Erythroblast (primary cell): ENCODE results near the gene ZNF579.
"Not testable (repeated sequence)": the region's sequence is repeated elsewhere in the genome, so short reads cannot be mapped to it uniquely, and the experiment has no call there.

Experiments
- DNase-seq, 2 experiments: peaks; one replicate each; lab custom pipeline; 2025; lab: John Stamatoyannopoulos, UW
- GATA1 ChIP-seq: IDR thresholded peaks from 2 replicates; pipeline ENCODE4 v1.6.1; 2011; ENCODE audit warnings: low read depth, mild to moderate bottlenecking, control low read depth, low read length, moderate library complexity
- POLR2A ChIP-seq: IDR thresholded peaks from 2 replicates; pipeline ENCODE4 v1.6.1; 2011; ENCODE audit warnings: mild to moderate bottlenecking, low read length

ZNF579 gene

DNA sequence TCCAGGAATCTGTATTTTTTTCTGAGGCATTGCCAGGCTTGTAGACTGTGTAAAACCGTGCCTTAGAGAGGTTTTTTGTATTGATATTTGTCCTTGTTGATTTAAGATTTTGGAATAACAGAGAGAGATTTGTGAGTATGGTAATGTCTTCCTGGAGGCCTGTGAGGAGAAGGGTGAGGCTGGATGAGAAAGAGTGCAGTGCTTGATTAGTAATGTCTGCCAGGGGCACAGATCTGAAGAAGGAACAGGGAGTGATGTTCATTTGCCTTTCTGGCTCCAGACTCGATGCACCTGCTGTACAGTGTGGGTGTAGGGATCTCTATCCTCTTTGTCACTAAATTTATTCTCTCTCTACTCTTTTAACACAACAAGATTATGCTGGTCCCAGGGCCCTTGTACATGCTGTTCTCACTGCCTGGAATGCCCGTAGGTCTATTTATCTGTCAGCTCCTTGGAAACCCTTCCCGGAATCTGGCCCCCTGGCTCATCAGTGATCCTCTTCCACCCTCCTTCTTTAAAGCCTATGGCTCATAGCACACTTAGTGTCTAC is 14.4 kb upstream of the ZNF579 start:
- no peak for TF ChIP-seq GATA1
- TF ChIP-seq POLR2A: no peak
- no peak for DNase-seq

- DNase-seq: no peak
- TF ChIP-seq POLR2A (no peak), GATA1 (no peak)
Observed at GRCh38 chr19:55593096-55593772, 12.6 kb upstream of the ZNF579 start.

DNA sequence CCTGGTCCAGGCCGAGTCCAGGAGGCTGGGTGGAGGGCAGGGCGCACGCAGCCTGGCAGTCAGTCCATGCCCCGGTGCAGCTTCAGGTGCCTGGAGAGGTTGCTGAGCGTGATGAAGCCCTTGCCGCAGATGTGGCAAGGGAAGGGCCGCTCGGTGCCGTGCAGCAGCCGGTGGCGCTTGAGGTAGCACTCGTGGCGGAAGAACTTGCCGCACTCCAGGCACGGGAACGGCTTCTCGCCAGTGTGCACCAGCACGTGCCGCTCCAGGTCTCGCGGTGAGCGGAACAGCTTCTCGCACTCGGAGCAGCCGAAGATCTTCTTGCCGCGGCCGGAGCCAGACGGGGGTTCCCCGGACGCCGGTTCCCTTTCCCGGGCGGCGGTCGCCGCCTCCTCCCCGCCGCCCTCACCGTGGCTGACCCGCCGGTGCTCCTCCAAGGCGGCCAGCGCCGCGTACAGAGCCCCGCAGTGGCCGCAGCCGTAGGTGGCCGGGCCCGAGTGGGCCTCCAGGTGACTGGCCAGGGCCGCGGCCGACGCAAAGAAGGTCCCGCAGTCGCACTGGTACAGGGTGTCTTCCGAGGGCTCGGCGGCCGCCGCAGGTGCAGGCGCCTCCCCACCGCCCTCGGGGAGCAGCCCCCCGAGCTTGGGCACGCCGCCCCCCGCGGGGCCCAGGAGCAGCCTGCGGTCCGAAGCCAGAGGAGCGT is 11.9 kb upstream of the ZNF579 start:
- no peak for TF ChIP-seq GATA1
- TF ChIP-seq POLR2A: no peak
- no peak for DNase-seq

DNA sequence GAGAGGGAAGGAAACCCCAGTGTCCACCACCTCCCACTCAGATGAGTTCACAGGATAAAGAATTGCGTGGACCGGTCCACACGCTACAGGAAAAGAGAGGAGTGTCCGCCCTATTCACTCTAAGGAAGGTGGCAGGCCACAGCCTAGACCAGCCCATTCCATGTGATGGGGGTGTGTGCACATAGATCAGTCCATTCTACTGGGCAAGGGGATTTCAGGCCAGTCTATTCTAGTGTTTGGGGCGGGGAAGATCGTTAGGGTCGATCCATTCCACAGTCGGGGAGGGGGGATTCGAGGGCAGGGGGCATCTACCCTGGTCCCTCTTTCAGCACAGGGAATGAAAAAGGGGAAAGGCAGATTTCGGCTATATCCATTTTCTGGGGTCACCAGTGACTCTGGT is 10.9 kb upstream of the ZNF579 start:
- peak in 1 of 2 experiments; percentile 42 for DNase-seq
- TF ChIP-seq GATA1 (no peak), POLR2A (no peak)

DNA sequence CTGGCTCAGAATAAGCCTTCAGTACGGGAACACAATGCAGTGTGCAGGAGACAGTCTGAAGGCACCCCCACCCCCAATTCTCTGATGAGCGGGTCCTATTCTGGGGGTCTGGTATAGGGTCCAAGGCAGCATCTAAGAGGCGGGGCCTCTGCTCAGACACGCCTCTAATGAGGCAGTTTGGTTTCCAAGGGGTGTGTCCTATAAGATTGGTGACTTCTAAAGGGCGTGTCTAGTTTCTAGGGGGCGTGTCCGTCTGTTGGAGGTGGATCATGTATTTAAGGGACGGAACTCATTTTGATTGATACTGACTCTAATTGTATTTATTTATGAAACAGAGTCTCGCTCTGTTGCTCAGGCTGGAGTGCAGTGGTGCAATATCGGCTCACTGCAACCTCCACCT is 10.0 kb upstream of the ZNF579 start:
- DNase-seq: peak; percentile 68 to 71
- TF ChIP-seq GATA1 (no peak), POLR2A (no peak)

GRCh38 chr19:55590109-55590508 is 9.5 kb upstream of the ZNF579 start:
- no peak for DNase-seq
- no peak for TF ChIP-seq POLR2A
- no peak for TF ChIP-seq GATA1

DNA sequence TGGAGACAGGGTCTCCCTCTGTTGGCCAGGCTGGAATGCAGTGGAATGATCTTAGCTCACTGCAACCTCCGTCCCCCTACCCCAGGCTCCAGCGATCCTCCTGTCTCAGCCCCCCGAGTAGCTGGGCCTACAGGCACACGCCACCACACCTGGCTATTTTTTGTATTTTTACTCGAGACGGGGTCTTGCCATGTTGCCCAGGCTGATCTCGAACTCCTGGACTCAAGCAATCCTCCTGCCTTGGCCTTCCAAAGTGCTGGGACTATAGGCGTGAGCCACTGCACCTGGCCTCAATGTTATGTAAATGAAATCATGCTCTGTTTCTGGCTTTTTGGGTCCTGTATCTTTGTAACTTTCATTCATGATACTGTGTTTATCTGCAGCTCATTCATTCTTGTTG is 8.1 kb upstream of the ZNF579 start:
- DNase-seq: no peak
- TF ChIP-seq POLR2A: no peak
- no peak for TF ChIP-seq GATA1

DNA sequence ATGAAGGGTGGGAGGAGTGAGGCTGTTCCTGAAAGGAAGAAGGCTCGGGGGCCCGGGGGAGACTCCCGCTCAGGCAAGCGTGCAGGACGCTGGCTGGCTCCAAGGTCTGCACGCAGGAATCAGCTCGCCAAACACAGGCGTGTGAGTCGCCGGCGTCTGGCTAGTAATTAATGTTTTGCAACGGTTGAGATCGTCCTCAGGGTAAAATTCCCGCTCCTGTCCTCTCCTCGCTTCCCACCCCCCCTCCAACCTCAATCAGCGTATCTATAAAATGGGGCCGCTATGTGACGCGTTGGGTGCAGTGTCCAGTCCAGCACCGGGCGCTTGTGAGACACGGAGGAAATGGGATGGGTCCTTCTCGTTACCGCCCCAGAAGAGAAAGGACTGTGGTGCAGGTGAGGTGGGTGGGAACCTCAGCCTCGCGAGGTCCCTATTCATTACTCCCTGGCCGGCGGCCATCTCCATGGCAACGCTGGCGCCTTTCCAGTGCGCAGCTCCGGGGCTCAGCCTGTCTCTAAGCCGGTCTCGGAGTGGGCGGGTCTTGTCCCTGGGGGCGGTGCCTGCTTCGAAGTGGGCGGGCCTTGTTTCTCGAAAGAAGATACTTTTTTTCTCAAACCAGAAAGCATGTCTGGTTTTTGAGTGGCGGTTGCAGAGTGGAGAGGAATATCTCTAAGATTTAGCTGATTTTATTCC is 6.5 kb upstream of the ZNF579 start:
- TF ChIP-seq GATA1 (no peak), POLR2A (no peak)
- DNase-seq: peak; percentile 93 to 96

- no peak for TF ChIP-seq GATA1
- no peak for TF ChIP-seq POLR2A
- DNase-seq: no peak
Observed at GRCh38 chr19:55585658-55586339, 5.2 kb upstream of the ZNF579 start.

DNA sequence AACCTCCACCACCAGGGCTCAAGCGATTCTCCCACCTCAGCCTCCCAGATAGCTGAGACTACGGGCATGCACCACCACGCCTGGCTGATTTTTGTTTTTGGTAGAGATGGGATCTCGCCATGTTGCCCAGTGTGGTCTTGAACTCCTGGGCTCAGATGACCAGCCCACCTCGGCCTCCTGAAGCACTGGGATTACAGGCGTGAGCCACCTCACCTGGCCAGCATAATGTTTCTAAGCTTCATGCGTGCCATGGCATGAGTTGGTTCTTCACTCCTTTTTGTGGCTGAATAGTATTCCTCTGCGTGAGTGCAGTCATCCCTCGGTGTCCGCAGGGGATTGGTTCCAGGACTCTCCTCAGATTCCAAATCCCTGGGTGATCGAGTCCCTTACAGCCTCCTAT is 4.2 kb upstream of the ZNF579 start:
- no peak for DNase-seq
- TF ChIP-seq GATA1 (no peak), POLR2A (no peak)

GRCh38 chr19:55583897-55584296 is 3.2 kb upstream of the ZNF579 start:
- not testable (repeated sequence) for DNase-seq

- not testable (repeated sequence) for DNase-seq
Observed at GRCh38 chr19:55582284-55582683, 1.6 kb upstream of the ZNF579 start.

GRCh38 chr19:55581823-55582223 is 1.2 kb upstream of the ZNF579 start:
- TF ChIP-seq GATA1 (no peak), POLR2A (no peak)
- no peak for DNase-seq
